ENCODE results near the gene RAB27B.

RAB27B gene

GRCh38 chr18:54786206-54786605, 42.1 kb upstream of the RAB27B start:
- TF ChIP-seq TRIM28 (IDR thresholded peaks at IDR 0.05; ENCODE audit: borderline replicate concordance, low read length) (no peak), ZBTB11 (tag by site-specific recombination; conservative IDR thresholded peaks at IDR 0.05; ENCODE audit: low read depth) (no peak), ZNF394 (tag by site-specific recombination; IDR thresholded peaks at IDR 0.05; ENCODE audit: borderline replicate concordance) (no peak), ZBTB21 (tag by site-specific recombination; IDR thresholded peaks at IDR 0.05) (no peak), ZEB2 (tag by site-specific recombination; IDR thresholded peaks at IDR 0.05) (no peak), ZBTB44 (tag by site-specific recombination; IDR thresholded peaks at IDR 0.05) (no peak), ZSCAN18 (tag by site-specific recombination; IDR thresholded peaks at IDR 0.05) (no peak), ZNF2 (tag by site-specific recombination; IDR thresholded peaks at IDR 0.05) (no peak), ZNF350 (tag by site-specific recombination; IDR thresholded peaks at IDR 0.05) (no peak), ZNF138 (tag by site-specific recombination; IDR thresholded peaks at IDR 0.05; ENCODE audit: borderline replicate concordance) (no peak)
- TF ChIP-seq, protein P1, sequence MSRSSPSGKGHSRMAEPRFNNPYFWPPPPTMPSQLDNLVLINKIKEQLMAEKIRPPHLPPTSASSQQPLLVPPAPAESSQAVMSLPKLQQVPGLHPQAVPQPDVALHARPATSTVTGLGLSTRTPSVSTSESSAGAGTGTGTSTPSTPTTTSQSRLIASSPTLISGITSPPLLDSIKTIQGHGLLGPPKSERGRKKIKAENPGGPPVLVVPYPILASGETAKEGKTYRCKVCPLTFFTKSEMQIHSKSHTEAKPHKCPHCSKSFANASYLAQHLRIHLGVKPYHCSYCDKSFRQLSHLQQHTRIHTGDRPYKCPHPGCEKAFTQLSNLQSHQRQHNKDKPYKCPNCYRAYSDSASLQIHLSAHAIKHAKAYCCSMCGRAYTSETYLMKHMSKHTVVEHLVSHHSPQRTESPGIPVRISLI (tag by site-specific recombination; IDR thresholded peaks at IDR 0.05) = no peak
- CTCF ChIA-PET = interaction anchor here (1.2 kb wide), 1 partner anchor 11 kb away, joined by 5 read pairs; no protein-coding TSS in a partner anchor

GRCh38 chr18:54787121-54787520, 41.2 kb upstream of the RAB27B start:
- TF ChIP-seq ZNF311 (tag by site-specific recombination; IDR thresholded peaks at IDR 0.05; ENCODE audit: borderline replicate concordance) (no peak), ZNF521 (tag by site-specific recombination; IDR thresholded peaks at IDR 0.05) (no peak), KLF9 (tag by site-specific recombination; IDR thresholded peaks at IDR 0.05; ENCODE audit: low read depth) (no peak), YY1 (tag by site-specific recombination; IDR thresholded peaks at IDR 0.05) (no peak), ZNF423 (tag by site-specific recombination; IDR thresholded peaks at IDR 0.05) (no peak), ZNF530 (tag by site-specific recombination; IDR thresholded peaks at IDR 0.05; ENCODE audit: low read depth) (no peak), ZNF114 (tag by site-specific recombination; IDR thresholded peaks at IDR 0.05) (no peak)
- Histone ChIP-seq H3K9me3 (ENCODE audit: control insufficient read depth, insufficient read depth, low read depth, low read length) (no peaks in the 10 kb centered on the region), H3K4me3 (ENCODE audit: low read depth, low read length) (no peak overlapping the region), H3K27ac (ENCODE audit: extremely low read depth, low read depth, low read length) (no peak overlapping the region), H3K36me3 (ENCODE audit: control insufficient read depth in 2 of 2, insufficient read depth in 1 of 2, low read length in 2 of 2) (no peaks in the 10 kb centered on the region), H3K4me1 (ENCODE audit: control insufficient read depth, insufficient read depth, low read length) (no peaks in the 10 kb centered on the region)
- POLR2A ChIA-PET = no interaction called here
- CTCF ChIA-PET = interaction anchor here (1.2 kb wide), 1 partner anchor 12 kb away, joined by 5 read pairs; no protein-coding TSS in a partner anchor

More at GRCh38 chr18:54786206-54786605, 42.1 kb upstream of the RAB27B start:
- H3K4me3 ChIP-seq (ENCODE audit: low read depth, low read length) = no peak overlapping the region
- no peak overlapping the region for H3K27ac ChIP-seq (ENCODE audit: extremely low read depth, low read depth, low read length)
- H3K9me3 ChIP-seq (ENCODE audit: control insufficient read depth, insufficient read depth, low read depth, low read length) = no peaks in the 10 kb centered on the region
- no peaks in the 10 kb centered on the region for H3K4me1 ChIP-seq (ENCODE audit: control insufficient read depth, insufficient read depth, low read length)
- POLR2A ChIA-PET = no interaction called here
- no peaks in the 10 kb centered on the region for H3K36me3 ChIP-seq (ENCODE audit: control insufficient read depth in 2 of 2, insufficient read depth in 1 of 2, low read length in 2 of 2)

All from HEK293 (cell line).